Adipocyte (in vitro differentiated cells): ENCODE data around the gene SH2D1A.
"Not testable (repeated sequence)": the region's sequence is repeated elsewhere in the genome, so short reads cannot be mapped to it uniquely, and the experiment has no call there.

Source experiments
- DNase-seq: peaks from one replicate; pipeline ENCODE4 v3.0.0-alpha.2; 2015; ENCODE audit warnings: low read depth
- H3K27me3 ChIP-seq: replicated peaks from 2 replicates; pipeline ENCODE4 v1.7.0; 2013; ENCODE audit warnings: mild to moderate bottlenecking, low read length, moderate library complexity; ENCODE audit not compliant: control insufficient read depth, insufficient read depth
- H3K36me3 ChIP-seq: 2 replicates; pipeline ENCODE4 v1.7.0; 2013; ENCODE audit warnings: low read length, mild to moderate bottlenecking, moderate library complexity; ENCODE audit not compliant: control insufficient read depth, insufficient read depth, severe bottlenecking
- H3K4me1 ChIP-seq: 2 replicates; pipeline ENCODE4 v1.7.0; 2013; ENCODE audit warnings: mild to moderate bottlenecking, low read length, moderate library complexity; ENCODE audit not compliant: control insufficient read depth, insufficient read depth
- H3K4me3 ChIP-seq: 2 replicates; pipeline ENCODE4 v1.7.0; 2013; ENCODE audit warnings: mild to moderate bottlenecking, low read length, moderate library complexity
- H3K9ac ChIP-seq: 2 replicates; pipeline ENCODE4 v1.7.0; 2013; ENCODE audit warnings: mild to moderate bottlenecking, low read length, moderate library complexity
- H3K9me3 ChIP-seq: 2 replicates; pipeline ENCODE4 v1.7.0; 2013; ENCODE audit warnings: mild to moderate bottlenecking, low read length, moderate library complexity; ENCODE audit not compliant: control insufficient read depth

SH2D1A gene

DNA sequence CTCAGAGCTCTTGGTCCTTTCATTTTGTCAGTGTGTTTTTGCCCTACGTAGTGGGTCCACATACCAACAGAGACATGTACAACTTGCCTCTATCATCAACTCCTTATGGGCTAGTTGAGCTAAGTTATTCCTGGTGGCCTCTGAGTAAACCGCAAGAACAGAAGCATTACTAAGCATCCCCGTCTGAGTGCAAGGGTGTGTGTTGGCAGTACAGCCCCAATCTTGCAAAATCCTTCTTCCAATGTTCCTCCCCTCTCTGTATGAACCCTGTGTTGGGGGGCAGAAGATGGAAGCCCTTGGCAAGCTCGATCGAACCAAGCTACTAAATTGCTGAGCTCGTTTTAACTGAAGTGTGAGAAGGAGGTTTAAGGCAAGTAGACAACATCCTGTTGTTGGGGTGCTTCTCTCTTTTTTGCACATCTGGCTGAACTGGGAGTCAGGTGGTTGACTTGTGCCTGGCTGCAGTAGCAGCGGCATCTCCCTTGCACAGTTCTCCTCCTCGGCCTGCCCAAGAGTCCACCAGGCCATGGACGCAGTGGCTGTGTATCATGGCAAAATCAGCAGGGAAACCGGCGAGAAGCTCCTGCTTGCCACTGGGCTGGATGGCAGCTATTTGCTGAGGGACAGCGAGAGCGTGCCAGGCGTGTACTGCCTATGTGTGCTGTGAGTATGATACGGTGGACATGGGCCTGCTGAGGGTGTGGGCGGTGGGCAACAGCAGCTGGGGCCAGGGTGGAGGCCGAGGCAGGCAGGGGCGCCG lies at the start of gene SH2D1A:
TSS of gene SH2D1A (plus strand) at position 447 of the 760 bp plus-strand sequence. CDS start at position 527, 80 bp downstream.
- Histone ChIP-seq H3K4me3 (no peak within 1 kb of the TSS), H3K36me3 (no peaks in the 10 kb centered on the region), H3K4me1 (no peaks in the 10 kb centered on the region), H3K27me3 (peaks cover 3% of the 10 kb centered on the region), H3K9me3 (no peaks in the 10 kb centered on the region), H3K9ac (no peak within 1 kb of the TSS)
- DNase-seq = no peak

DNA sequence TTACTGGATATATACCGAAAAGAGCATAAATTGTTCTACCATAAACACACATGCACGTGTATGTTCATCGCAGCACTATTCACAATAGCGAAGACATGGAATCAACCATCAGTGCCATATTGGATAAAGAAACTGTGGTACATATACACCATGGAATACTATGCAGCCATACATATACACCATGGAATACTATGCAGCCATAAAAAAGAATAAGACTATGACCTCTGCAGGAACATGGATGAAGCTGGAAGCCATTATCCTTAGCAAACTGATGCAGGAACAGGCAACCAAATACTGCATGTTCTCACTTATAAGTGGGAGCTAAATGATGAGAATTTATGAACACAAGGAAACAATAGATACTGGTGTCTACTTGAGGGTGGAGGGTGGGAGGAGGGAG lies 47.0 kb upstream of the SH2D1A start:
- not testable (repeated sequence) for DNase-seq, H3K9ac ChIP-seq, H3K9me3 ChIP-seq, H3K36me3 ChIP-seq, H3K4me3 ChIP-seq, H3K27me3 ChIP-seq, H3K4me1 ChIP-seq

DNA sequence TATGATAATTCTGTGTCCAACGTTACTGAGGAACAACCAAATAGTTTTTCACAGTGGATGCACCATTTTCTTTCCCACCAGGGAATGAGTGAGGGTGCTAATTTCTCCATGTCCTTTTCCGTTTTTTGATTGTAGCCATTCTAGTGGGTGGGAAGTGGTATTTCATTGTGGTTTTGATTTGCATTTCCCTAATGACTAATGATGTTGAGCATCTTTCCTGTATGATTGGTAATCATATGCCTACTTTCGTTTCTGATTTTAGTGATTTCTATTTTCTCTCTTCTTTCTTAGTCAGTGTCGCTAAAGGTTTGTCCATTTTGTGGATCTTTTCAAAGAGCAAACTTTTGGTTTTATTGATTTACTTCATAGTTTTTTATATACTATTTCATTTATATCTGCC lies 46.0 kb upstream of the SH2D1A start:
- Histone ChIP-seq H3K9ac (no peak overlapping the region), H3K9me3 (peaks cover 8% of the 10 kb centered on the region)

DNA sequence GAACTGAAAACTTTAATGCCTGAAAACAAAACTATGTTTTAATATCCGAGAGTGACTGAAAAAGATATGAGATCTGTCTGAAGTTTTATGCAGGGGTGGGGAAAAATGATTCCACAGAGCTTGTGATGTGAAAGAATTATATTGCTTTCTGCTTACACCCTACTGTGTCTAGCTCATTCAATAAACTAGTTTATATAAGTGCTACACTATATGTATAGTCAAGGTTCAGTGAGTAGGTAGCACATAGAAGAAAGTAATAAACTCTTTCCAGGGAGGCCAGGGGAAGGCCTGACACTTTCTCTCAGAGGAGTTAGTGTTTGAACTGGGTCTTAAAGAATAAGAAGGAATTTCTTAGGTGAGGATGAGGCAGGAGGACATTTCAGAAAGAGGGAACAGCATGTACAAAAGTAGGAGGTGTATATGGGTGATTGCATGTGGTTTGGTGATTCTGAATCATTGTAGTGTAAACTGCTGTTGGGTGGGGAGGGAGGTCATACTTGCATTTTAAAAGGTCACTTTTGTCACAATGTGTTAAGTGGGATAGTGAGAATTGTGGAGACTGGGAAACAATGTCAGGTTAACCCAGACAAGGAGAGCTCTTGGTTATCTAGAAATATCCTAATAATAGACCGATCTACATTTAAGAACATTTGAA lies 39.0 kb upstream of the SH2D1A start:
- Histone ChIP-seq H3K36me3 (no peaks in the 10 kb centered on the region), H3K9me3 (peaks cover 8% of the 10 kb centered on the region), H3K4me3 (no peak overlapping the region), H3K9ac (no peak overlapping the region), H3K27me3 (peaks cover 7% of the 10 kb centered on the region), H3K4me1 (no peaks in the 10 kb centered on the region)
- DNase-seq = no peak

More for the DNA sequence above, 46.0 kb upstream of the SH2D1A start:
- Histone ChIP-seq H3K36me3 (no peaks in the 10 kb centered on the region), H3K27me3 (no peaks in the 10 kb centered on the region), H3K4me3 (no peak overlapping the region), H3K4me1 (no peaks in the 10 kb centered on the region)
- DNase-seq = no peak

DNA sequence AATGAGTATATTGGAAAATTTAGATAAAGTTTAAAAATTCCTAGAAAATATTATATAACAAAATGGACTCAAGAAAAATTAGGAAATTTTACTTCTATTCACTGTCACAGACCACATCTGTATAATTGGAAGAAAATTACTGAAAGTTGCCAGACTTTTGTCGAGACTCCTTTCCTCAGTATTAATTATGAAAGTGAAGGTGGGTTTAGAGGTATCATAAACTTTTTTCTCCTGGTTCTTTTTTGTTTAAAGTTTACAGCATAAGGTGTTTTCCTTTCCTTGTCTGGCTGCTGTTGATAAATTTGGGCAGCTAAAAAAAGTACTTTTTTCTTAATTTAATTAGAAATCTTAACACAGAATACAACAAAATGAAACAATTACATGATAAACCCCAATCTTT lies 20.6 kb upstream of the SH2D1A start:
- no peak for DNase-seq
- H3K9me3 ChIP-seq = peaks cover 3% of the 10 kb centered on the region

DNA sequence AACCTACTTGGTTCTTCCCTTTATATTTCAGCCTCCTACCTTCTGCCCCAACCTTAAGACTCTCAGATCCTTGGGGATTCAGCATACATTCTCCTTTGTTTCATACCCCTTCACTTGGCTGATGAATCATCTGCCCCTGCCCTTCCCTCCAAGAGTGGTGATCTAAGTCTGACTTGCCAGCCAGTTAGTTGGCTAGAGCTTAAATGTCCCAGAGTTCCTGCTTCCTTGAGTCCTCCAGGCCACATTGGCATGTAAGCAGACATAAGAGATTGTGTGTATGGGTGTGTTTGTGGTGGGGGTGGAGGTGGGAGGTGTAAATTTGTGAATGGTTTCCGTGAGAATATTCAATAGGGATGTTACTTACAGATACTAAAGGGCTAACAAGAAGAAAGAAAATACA lies 17.6 kb upstream of the SH2D1A start:
- no peaks in the 10 kb centered on the region for H3K36me3 ChIP-seq
- no peaks in the 10 kb centered on the region for H3K4me1 ChIP-seq
- no peak overlapping the region for H3K4me3 ChIP-seq
- no peak for DNase-seq
- no peaks in the 10 kb centered on the region for H3K9me3 ChIP-seq
- H3K27me3 ChIP-seq = no peaks in the 10 kb centered on the region
- no peak overlapping the region for H3K9ac ChIP-seq

More for the DNA sequence above, 20.6 kb upstream of the SH2D1A start:
- Histone ChIP-seq H3K9ac (no peak overlapping the region), H3K4me3 (no peak overlapping the region), H3K36me3 (no peaks in the 10 kb centered on the region), H3K4me1 (no peaks in the 10 kb centered on the region), H3K27me3 (no peaks in the 10 kb centered on the region)

DNA sequence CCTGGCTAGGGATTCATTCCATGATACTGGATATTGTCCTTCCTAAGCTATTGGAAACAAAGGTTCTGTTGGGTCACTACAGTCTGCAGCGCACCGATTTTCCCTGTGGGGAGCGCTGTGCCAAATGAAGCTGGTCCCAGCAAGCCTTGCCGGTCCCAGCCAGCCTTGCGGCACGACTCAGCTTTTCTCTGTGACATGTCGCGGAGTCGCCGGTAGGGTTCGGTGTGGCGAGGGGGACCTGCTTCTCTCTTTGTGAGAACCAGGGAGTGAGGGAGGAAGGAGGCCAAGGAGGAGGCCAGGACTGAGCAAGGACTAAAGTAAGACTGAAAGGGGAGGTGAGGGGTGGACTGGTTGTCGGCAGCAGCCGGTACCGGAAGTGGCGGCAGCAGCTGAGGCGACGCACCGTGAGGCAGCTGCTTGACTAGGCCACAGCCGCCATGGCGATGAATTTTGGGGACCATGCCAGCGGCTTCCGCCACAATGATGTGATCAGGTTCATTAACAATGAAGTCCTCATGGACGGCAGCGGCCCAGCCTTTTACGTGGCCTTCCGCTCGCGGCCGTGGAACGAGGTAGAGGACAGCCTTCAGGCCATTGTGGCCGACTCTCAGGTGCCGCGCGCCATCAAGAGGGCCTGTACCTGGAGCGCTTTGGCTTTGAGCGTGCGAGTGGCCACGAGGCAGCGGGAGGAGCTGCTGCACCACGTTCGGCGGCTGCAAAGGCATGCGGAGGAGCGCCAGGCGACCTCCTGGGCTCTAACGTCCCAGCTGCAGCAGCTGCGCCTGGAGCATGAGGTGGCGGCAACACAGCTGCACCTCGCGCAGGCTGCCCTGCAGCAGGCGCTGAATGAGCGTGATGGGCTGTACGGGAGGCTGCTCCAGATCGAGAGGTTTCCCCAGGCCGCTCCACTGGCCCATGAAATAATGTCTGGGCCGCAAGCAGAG lies 13.6 kb upstream of the SH2D1A start, which contains the start of gene TEX13D:
TSS of gene TEX13D (plus strand) at position 180 of the 944 bp plus-strand sequence. CDS start at position 438, 258 bp downstream.
- Histone ChIP-seq H3K36me3 (no peaks in the 10 kb centered on the region), H3K4me3 (no peak within 1 kb of the TSS), H3K9me3 (no peaks in the 10 kb centered on the region), H3K4me1 (no peaks in the 10 kb centered on the region), H3K27me3 (peaks cover 5% of the 10 kb centered on the region), H3K9ac (no peak within 1 kb of the TSS)
- DNase-seq = no peak

DNA sequence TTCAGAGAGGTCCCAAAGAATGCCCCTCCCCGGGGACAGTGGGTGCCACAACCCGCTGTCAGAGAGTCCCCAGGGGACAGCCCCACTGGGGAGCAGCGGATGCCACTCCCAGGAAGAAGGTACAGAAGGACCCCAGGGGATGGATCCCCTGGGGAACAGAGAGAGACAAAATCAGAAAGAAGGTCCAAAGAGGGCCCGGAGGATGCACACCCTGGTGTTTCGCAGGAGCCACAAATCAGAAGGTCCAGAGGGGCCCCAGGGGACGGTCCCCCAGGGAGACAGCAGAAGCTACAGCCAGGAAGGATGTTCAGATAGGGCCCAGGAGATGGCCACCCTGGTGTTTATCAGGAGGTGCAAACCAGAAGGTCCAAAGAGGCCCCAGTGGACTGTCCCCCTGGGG lies 12.5 kb upstream of the SH2D1A start:
- no peak overlapping the region for H3K4me3 ChIP-seq
- H3K4me1 ChIP-seq = no peaks in the 10 kb centered on the region
- DNase-seq = no peak
- no peak overlapping the region for H3K9ac ChIP-seq
- H3K9me3 ChIP-seq = no peaks in the 10 kb centered on the region
- H3K27me3 ChIP-seq = peaks cover 5% of the 10 kb centered on the region
- no peaks in the 10 kb centered on the region for H3K36me3 ChIP-seq

DNA sequence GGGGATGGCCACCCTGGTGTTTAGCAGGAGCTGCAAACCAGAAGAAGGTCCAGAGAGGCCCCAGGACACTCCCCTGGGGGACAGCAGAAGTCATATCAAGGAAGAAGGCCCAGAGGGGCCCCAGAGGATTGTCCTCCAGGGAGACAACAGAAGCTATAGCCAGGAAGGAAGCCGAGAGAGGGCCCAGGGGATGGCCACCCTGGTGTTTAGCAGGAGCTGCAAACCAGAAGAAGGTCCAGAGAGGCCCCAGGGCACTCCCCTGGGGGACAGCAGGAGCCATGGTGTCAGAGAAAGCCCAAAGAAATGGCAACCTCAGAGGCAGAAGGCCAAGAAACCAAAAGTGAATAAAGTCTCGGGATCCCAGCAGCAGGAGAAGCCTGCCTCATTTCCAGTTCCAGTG lies 11.8 kb upstream of the SH2D1A start:
- DNase-seq, H3K9me3 ChIP-seq, H3K36me3 ChIP-seq, H3K9ac ChIP-seq, H3K27me3 ChIP-seq, H3K4me3 ChIP-seq, H3K4me1 ChIP-seq: not testable (repeated sequence)

DNA sequence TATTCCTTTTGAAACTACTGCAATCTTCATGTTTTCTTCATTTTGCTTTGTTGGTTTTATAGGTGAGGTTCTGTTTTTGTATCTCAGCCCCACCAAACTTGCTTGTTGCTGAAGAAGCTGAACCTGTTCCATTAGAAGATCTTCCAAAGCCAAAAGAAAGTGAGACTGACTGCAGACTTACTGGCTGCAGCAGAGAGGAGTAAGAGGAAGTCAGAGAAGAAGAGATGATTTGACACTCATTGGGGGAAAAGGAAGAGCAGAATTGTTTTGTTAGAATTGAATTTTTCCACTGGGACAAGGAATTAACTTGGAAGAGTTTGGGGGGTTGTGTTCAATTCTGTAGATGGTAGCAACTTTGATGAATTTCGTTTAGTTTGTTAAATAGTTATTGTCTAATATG lies 10.8 kb upstream of the SH2D1A start:
- no peaks in the 10 kb centered on the region for H3K9me3 ChIP-seq
- H3K4me1 ChIP-seq = no peaks in the 10 kb centered on the region
- H3K4me3 ChIP-seq = no peak overlapping the region
- H3K9ac ChIP-seq = no peak overlapping the region
- H3K27me3 ChIP-seq = peaks cover 5% of the 10 kb centered on the region
- no peak for DNase-seq
- no peaks in the 10 kb centered on the region for H3K36me3 ChIP-seq

DNA sequence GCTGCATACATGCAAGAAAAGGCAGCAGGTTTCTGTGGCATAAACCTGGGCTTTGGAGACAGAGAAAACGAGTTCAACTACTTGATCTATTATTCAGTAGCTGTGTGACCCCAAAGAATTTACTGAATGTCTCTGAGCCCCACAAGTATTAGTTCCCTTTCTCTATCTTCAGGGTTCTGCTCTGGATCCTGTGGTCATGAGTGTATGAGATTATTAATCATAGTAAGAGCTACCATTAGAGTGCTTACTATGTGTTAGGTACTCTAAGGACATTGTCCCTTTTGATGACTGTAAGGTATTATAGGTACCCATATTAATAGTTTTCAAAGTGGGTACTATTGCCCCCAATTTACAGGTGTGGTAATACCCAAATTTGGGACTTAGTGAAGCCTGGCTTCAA lies 8.4 kb upstream of the SH2D1A start:
- DNase-seq = no peak
- Histone ChIP-seq H3K9me3 (no peaks in the 10 kb centered on the region), H3K4me1 (no peaks in the 10 kb centered on the region), H3K27me3 (peaks cover 5% of the 10 kb centered on the region), H3K36me3 (no peaks in the 10 kb centered on the region), H3K4me3 (no peak overlapping the region), H3K9ac (no peak overlapping the region)
